HFF-Myc (cell line): ENCODE data around the gene UNC45A.

Experiments
- DNase-seq: peaks from one replicate; pipeline ENCODE4 v3.0.0-alpha.2; 2011; ENCODE audit warnings: low read depth; ENCODE audit errors: extremely low read depth
- H3K4me3 ChIP-seq: replicated peaks from 2 replicates; pipeline ENCODE4 v1.5.1; 2011; ENCODE audit warnings: low read depth, mild to moderate bottlenecking, control low read depth, low read length
- CTCF ChIP-seq: IDR thresholded peaks from 2 replicates; pipeline ENCODE4 v1.5.1; 2012; ENCODE audit warnings: mild to moderate bottlenecking, low read depth, low read length, control low read depth; ENCODE audit errors: missing control alignments

UNC45A gene

GRCh38 chr15:90939756-90940155 is 4.7 kb downstream of the UNC45A start:
- H3K4me3 ChIP-seq, result no peak overlapping the region
- DNase-seq, result no peak
- TF ChIP-seq CTCF, result no peak

- DNase-seq, result no peak
- TF ChIP-seq CTCF, result no peak
- no peak overlapping the region for H3K4me3 ChIP-seq
These were observed 6.0 kb downstream of the UNC45A start for GRCh38 chr15:90941038-90941437.

GRCh38 chr15:90942354-90943120 is 7.5 kb downstream of the UNC45A start:
- no peak overlapping the region for H3K4me3 ChIP-seq
- DNase-seq, result no peak
- TF ChIP-seq CTCF, result no peak

- no peak for TF ChIP-seq CTCF
- no peak overlapping the region for H3K4me3 ChIP-seq
- no peak for DNase-seq
These were observed 10.0 kb downstream of the UNC45A start for GRCh38 chr15:90945091-90945490.

- no peak for TF ChIP-seq CTCF
- no peak for DNase-seq
These were observed 11.5 kb downstream of the UNC45A start for GRCh38 chr15:90946538-90946937.

GRCh38 chr15:90946941-90947576 is 12.0 kb downstream of the UNC45A start:
- H3K4me3 ChIP-seq, result no peak overlapping the region
- no peak for DNase-seq
- no peak for TF ChIP-seq CTCF

More at GRCh38 chr15:90946538-90946937, 11.5 kb downstream of the UNC45A start:
- H3K4me3 ChIP-seq, result no peak overlapping the region
